A549 treated with Mapracorat at 1 μM for 4 hours (cell line): ENCODE measurements around the gene GAGE2A. TPM values are rescaled to one million over a fixed set of nuclear protein-coding genes. Genes with fewer than 3 reads are reported as not detected.

Source experiments
- total RNA-seq: library from RNA; stranded (reverse); fragments of 200-300 nt; extraction: Qiagen RNA extraction; gene quantifications from 5 replicates; pipeline ENCODE4 v1.2.3, GENCODE V29; 2022

Gene GAGE2A, protein sequence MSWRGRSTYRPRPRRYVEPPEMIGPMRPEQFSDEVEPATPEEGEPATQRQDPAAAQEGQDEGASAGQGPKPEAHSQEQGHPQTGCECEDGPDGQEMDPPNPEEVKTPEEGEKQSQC
- total RNA-seq = not detected in 5 replicates

DNA sequence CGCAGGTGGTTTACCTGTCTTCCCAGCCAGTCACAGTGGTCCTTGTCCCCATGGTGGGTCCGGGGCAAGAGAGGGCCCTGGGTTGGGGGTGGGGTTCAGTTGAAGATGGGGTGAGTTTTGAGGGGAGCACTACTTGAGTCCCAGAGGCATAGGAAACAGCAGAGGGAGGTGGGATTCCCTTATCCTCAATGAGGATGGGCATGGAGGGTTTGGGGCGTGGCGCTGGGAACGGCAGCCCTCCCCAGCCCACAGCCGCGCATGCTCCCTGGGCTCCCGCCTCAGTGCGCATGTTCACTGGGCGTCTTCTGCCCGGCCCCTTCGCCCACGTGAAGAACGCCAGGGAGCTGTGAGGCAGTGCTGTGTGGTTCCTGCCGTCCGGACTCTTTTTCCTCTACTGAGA lies at the start of gene GAGE2A:
Gene GAGE2A (plus strand): TSS at position 301 of the 400 bp plus-strand sequence. CDS start 1,155 bp downstream, outside the sequence.

DNA sequence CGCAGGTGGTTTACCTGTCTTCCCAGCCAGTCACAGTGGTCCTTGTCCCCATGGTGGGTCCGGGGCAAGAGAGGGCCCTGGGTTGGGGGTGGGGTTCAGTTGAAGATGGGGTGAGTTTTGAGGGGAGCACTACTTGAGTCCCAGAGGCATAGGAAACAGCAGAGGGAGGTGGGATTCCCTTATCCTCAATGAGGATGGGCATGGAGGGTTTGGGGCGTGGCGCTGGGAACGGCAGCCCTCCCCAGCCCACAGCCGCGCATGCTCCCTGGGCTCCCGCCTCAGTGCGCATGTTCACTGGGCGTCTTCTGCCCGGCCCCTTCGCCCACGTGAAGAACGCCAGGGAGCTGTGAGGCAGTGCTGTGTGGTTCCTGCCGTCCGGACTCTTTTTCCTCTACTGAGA lies 47.9 kb upstream of the GAGE2A start, which contains the start of gene GAGE12D:
Gene GAGE12D (plus strand): TSS at position 301 of the 400 bp plus-strand sequence. CDS start 1,155 bp downstream, outside the sequence.

DNA sequence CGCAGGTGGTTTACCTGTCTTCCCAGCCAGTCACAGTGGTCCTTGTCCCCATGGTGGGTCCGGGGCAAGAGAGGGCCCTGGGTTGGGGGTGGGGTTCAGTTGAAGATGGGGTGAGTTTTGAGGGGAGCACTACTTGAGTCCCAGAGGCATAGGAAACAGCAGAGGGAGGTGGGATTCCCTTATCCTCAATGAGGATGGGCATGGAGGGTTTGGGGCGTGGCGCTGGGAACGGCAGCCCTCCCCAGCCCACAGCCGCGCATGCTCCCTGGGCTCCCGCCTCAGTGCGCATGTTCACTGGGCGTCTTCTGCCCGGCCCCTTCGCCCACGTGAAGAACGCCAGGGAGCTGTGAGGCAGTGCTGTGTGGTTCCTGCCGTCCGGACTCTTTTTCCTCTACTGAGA lies 38.3 kb upstream of the GAGE2A start, which contains the start of gene GAGE12E:
Gene GAGE12E (plus strand): TSS at position 301 of the 400 bp plus-strand sequence. CDS start 1,155 bp downstream, outside the sequence.

DNA sequence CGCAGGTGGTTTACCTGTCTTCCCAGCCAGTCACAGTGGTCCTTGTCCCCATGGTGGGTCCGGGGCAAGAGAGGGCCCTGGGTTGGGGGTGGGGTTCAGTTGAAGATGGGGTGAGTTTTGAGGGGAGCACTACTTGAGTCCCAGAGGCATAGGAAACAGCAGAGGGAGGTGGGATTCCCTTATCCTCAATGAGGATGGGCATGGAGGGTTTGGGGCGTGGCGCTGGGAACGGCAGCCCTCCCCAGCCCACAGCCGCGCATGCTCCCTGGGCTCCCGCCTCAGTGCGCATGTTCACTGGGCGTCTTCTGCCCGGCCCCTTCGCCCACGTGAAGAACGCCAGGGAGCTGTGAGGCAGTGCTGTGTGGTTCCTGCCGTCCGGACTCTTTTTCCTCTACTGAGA lies 28.8 kb upstream of the GAGE2A start, which contains the start of gene GAGE12F:
Gene GAGE12F (plus strand): TSS at position 301 of the 400 bp plus-strand sequence. CDS start 1,155 bp downstream, outside the sequence.

DNA sequence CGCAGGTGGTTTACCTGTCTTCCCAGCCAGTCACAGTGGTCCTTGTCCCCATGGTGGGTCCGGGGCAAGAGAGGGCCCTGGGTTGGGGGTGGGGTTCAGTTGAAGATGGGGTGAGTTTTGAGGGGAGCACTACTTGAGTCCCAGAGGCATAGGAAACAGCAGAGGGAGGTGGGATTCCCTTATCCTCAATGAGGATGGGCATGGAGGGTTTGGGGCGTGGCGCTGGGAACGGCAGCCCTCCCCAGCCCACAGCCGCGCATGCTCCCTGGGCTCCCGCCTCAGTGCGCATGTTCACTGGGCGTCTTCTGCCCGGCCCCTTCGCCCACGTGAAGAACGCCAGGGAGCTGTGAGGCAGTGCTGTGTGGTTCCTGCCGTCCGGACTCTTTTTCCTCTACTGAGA lies 19.2 kb upstream of the GAGE2A start, which contains the start of gene GAGE12G:
Gene GAGE12G (plus strand): TSS at position 301 of the 400 bp plus-strand sequence. CDS start 1,155 bp downstream, outside the sequence.

DNA sequence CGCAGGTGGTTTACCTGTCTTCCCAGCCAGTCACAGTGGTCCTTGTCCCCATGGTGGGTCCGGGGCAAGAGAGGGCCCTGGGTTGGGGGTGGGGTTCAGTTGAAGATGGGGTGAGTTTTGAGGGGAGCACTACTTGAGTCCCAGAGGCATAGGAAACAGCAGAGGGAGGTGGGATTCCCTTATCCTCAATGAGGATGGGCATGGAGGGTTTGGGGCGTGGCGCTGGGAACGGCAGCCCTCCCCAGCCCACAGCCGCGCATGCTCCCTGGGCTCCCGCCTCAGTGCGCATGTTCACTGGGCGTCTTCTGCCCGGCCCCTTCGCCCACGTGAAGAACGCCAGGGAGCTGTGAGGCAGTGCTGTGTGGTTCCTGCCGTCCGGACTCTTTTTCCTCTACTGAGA lies 9.6 kb upstream of the GAGE2A start, which contains the start of gene GAGE12H:
Gene GAGE12H (plus strand): TSS at position 301 of the 400 bp plus-strand sequence. CDS start 1,155 bp downstream, outside the sequence.

DNA sequence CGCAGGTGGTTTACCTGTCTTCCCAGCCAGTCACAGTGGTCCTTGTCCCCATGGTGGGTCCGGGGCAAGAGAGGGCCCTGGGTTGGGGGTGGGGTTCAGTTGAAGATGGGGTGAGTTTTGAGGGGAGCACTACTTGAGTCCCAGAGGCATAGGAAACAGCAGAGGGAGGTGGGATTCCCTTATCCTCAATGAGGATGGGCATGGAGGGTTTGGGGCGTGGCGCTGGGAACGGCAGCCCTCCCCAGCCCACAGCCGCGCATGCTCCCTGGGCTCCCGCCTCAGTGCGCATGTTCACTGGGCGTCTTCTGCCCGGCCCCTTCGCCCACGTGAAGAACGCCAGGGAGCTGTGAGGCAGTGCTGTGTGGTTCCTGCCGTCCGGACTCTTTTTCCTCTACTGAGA lies 9.4 kb downstream of the GAGE2A start, which contains the start of gene GAGE1:
Gene GAGE1 (plus strand): TSS at position 301 of the 400 bp plus-strand sequence. CDS start 1,155 bp downstream, outside the sequence.

Other genes starting within 250 kb of the GAGE2A start
- not detected in 5 replicates for gene GAGE12C, start 57.3 kb upstream of the GAGE2A start, total RNA-seq
- gene GAGE12D, start 47.8 kb upstream of the GAGE2A start, total RNA-seq = not detected in 5 replicates
- gene GAGE12E, start 38.2 kb upstream of the GAGE2A start, total RNA-seq = not detected in 5 replicates
- gene GAGE12F, start 28.7 kb upstream of the GAGE2A start, total RNA-seq = not detected in 5 replicates
- gene GAGE12G, start 19.1 kb upstream of the GAGE2A start, total RNA-seq = not detected in 5 replicates
- not detected in 5 replicates for gene GAGE12H, start 9.5 kb upstream of the GAGE2A start, total RNA-seq
- not detected in 5 replicates for gene GAGE1, start 9.5 kb downstream of the GAGE2A start, total RNA-seq
- not detected in 5 replicates for gene PAGE1, start 106.5 kb downstream of the GAGE2A start, total RNA-seq
- not detected in 5 replicates for gene PAGE4, start 239.8 kb downstream of the GAGE2A start, total RNA-seq